HG03095 (cell line): ENCODE results near the gene ZNF324B.
A peak's percentile ranks its signal among the peaks of the same experiment; 100 is the strongest.
"Not testable (repeated sequence)": the region's sequence is repeated elsewhere in the genome, so short reads cannot be mapped to it uniquely, and the experiment has no call there.

Experiments
- ATAC-seq: cut with Tn5 transposase; IDR thresholded peaks from one replicate; pipeline ENCODE4 v1.9.1; 2021; ENCODE audit warnings: moderate library complexity; ENCODE audit not compliant: unreplicated experiment

Gene ZNF324B

DNA sequence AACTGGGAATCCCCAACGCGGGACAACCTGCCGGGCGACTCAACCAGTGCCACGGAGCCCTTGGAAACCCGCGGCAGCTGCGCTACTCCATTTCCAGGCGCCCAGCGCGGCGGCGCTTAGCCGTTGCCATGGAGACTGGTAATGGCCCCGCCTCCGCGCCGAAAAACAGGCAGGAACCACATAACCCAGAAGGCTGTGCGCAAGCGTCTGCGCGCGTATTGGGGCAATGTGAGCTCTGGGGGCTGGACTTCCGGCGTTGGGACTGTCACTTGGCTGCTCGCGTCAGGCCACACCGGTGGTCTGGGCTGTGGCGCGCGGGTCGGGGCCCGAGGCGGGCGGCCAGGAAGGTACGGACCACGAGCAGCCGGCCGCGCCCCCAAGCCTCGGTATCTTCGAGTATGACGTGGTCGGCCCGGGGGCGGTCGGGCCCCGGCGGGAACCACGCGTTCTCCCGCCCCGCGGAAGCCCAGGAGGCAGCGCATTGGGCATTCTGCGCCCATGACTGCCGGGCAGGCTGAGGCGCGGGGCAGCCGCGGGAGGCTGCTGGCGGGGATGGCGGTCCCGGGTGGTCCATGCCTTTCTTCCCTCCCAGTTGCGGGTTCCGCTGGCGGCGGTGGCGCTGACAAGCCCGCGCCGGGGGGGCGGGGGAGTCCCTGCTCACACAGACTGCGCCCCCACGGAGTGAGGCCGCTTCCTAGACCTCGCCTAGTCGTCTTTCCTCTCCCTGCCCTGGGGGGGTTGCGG is at the start of gene ZNF324B:
Gene ZNF324B, plus strand, starts transcription at position 265 of the 744 bp plus-strand sequence. CDS start 2,080 bp downstream, outside the sequence.
- peak; percentile 87 for ATAC-seq

DNA sequence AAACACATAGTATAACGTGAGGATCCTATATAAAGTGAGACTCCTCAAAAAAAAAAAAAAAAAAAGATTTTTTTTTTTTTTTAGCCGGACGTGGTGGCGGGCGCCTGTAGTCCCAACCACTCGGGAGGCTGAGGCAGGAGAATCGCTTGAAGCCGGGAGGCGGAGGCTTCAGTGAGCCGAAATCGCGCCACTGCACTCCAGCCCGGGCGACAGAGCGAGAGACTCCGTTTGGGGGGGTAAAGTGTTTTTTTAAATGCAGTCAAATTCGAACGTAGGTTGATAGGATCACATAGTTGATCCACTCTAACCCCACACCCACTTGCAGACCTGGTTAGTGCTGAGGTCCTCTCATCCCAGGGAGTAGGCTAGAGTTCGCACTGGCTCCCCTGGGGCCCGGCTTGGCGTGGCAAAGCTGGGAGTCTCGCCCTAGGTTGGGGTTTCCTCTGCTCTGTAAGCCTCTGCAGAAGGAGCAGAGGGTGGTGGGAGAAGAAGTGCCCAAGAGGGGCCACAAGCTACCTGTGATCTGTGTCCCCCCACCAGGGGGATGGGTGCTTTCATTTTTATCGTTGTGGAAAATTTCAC is 49.5 kb upstream of the ZNF324B start:
- ATAC-seq, result no peak

DNA sequence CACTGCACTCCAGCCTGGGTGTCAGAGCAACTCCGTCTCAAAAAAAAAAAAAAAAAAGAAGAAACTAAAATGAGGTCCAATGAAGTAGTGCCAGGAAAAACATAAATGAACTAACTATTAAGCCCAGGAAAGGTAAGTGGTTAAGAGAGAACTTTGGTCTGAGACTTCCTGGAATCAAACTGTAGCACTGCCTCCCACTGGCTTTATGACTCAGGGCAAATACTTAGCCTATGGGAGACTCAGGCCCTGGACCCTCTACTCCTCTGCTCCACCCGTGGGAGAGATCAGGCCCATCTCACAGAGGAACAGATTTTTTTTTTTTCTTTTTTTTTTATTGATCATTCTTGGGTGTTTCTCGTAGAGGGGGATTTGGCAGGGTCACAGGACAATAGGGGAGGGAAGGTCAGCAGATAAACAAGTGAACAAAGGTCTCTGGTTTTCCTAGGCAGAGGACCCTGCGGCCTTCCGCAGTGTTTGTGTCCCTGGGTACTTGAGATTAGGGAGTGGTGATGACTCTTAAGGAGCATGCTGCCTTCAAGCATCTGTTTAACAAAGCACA is 47.4 kb upstream of the ZNF324B start:
- not testable (repeated sequence) for ATAC-seq

DNA sequence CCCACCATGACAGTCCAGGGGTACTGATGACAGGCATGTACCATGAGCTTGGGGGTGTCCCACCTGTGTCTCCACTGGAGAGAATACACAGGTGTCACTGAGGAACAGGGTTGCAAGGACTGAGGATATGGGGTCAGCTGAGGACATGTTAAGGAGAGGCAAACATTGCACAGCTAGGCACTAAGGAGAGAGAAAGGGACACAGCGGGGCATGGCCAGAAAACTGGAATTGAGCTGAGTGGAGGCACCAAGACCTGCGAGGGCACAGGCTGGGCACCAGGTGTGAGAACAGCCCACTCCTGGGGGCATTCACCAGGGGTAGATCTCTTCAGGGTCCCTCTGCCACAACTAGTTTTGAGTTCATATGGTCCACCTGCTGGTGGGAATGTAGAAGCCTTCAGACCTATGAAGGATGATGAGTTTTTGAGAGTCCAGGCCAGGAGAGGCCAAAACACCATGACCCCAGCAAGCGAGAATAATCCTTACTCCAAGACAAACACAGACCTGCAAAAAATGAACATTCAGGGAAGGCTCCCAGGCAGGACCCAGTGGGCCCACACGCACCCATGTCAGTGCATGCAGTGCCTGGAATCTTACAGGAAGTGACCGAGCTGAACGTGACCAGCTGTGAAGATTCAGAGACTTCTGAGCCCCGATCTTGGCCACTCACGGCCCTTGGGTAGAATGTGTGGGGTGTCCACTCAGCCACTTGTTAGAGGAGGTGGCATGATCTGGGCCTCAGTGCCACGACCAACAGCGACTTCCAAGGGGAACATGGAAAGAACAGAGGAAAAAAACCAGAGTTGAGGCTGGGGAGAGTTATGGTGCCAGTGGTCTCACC is 44.4 kb upstream of the ZNF324B start:
- ATAC-seq, result no peak

DNA sequence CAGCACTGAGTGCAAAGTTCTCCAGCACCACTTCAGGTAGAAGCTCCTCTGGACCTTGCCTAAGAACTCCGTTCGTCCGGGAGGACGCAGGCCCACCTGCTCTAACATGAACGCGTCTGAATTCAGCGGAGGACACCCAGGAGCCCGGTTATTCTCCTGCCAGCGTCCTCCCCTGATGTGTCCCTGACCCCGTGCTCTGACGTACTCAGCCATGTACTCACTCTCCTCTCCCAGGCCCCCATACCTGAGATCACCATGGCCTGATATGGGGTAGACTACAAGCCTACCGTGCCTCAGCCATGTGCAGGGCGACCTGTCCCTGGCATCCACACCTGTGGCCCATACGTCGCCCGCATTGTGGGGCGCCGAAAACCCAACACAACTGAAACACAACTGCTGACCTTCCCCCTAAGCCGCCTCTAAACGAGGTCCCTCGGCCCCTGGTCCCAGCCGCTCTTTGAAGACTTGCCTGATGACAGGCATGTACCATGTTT is 43.7 kb upstream of the ZNF324B start:
- ATAC-seq, result no peak

DNA sequence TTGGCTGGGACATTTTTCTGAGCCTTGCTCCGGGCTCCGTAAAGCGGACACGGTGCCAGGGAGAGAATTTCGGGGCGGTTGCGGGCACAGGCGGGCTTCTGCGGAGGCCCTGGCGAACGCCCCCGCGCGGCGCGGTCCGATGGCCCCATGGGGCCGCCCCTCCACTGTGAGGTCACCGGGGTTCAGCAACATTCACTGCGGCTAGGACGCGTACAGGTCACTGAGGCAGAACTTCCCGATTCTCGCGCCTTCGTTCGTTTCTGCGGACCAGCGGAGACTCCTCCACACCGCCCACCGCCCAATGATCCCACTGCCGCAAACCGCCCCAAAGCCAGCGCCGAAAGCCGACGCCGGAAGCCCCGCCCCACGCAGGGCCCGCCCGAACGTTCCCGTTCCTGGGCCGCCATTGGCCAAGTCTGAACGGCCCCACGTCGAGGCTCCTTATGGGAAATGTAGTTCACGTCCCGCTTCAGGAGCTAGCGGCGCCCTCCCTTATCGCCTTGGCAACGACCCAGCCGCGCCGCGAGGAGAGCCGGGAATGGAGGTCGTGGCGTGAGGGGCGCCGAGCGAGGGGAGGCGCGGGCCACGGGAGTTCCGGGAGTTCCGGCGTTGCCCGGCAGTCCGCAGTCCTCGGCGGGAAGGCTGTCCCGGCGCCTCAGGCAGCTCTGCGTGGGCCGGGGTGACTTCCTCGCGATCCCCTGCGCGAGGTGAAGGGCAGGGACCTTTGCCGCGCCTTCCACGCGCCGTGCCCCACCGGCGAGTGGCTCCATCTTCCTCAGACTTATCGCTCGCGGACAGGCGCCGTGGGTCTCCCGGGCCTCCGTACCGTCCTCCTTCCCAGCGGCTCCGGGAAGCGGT is 43.0 kb upstream of the ZNF324B start, which contains the start of gene ZNF584:
Gene ZNF584, plus strand, starts transcription at position 498 of the 858 bp plus-strand sequence. CDS start 499 bp downstream, outside the sequence.
- ATAC-seq, result peak; percentile 79

DNA sequence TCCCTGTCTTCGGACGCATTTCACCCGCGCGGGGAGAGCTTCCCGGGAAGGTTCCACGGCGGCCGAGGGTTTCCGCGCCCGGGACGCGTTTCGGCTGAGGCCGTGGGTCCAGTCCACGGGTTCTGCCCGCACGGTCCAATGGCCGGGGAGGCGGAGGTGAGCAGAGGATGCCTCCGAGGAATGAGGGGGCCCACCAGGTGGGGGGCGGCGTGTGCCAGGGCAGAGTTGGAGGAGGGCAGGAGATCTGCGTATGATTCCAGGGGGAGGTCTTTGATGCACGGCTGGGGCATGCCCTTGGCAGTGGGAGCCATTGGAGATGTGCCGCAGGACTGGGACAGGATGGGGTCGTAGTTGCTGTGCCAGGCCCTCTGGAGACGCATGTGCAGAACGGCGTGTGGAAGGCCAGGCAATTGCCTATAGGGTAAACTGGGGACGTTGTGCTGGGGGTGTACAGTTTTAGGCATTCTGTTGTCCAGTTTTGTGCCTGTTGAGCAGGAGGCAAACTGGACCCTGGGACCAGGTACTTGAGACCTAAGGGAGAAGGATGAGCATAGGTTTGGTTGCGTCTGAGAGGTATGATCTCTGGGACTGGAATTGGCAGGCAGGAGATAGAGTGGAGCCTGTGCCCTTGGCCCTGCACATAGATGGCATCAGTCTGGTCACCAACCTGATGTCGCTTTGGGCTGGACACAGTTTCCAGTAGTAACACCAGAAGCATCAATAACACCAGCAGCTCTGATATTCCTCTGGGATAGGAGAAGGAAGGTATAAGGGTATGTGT is 42.2 kb upstream of the ZNF324B start:
- ATAC-seq, result peak; percentile 4

DNA sequence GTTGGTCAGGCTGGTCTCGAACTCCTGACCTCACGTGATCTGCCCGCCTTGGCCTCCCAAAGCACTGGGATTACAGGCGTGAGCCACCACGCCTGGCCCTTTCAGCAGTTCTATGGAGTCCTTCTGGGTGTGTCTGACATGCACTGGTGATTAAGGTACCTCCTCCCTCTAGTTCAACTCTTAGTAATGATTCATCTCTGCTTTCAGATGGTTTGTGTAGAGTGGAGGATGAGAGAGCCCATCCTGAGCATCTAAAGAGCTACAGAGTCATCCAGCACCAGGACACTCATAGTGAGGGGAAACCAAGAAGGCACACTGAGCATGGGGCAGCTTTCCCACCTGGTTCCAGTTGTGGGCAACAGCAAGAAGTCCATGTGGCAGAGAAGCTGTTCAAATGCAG is 34.8 kb upstream of the ZNF324B start:
- ATAC-seq, result no peak

DNA sequence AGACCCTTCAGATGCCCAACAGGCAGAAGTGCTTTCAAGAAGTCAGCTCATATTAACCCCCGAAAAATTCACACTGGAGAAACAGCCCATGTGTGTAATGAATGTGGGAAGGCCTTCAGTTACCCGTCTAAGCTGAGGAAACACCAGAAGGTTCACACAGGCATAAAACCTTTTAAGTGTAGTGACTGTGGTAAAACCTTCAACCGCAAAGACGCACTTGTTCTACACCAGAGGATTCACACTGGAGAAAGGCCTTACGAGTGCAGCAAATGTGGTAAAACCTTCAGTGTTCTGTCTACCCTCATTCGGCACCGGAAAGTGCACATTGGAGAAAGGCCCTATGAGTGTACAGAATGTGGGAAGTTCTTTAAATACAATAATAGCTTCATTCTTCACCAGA is 34.4 kb upstream of the ZNF324B start:
- no peak for ATAC-seq

DNA sequence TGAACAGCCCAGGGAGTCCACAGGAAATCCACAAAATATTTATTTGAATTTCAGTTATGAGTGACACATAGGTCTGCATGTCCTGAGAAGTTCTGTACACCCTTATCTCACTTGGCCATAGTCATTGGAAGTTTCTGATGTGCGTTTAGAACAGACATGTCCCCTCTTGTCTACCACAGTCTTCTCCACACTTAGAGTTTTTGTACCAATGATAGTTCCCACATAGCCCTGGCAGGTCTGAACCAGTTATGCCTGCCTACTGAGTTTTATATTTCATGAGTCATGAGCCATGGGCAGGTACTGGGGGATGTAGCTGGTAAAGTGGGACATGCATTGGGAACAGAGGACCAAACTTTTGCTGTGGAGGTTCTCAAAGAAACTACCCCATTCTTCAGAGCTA is 22.8 kb upstream of the ZNF324B start:
- ATAC-seq, result no peak

DNA sequence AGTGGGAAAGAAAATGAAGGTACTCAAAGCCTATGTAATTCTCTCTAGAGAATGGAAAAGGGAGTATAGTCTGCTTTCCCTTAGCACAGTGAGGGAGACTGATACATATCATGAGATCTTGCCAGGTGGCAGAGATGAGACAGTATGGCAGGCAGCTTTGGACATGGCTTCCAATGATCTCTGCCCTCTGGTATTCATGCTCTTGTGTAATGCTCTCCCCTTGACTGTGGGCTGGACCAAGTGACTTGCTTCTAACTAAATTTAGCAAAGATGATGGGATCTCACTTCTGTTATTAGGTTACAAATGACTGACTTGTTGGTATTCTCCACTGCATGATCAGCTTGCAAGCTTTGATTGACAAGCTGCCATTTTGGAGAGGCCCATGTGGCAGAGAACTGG is 21.7 kb upstream of the ZNF324B start:
- ATAC-seq, result no peak

DNA sequence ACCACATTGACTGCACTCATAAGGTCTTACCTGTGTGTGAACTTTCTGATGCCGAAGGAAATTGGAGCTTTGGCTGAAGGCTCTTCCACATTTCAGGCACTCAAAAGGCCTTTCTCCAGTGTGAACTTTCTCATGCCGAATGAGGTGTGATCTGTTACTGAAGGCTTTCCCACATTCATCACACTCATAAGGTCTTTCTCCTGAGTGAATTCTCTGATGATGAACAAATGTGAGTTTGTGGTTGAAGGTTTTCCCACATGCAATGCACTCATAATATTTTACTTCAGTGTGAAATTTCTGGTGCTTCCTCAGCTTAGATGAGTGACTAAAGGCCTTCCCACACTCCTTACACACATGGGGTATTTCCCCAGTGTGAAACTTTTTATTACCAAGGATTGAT is 17.2 kb upstream of the ZNF324B start:
- ATAC-seq, result no peak

DNA sequence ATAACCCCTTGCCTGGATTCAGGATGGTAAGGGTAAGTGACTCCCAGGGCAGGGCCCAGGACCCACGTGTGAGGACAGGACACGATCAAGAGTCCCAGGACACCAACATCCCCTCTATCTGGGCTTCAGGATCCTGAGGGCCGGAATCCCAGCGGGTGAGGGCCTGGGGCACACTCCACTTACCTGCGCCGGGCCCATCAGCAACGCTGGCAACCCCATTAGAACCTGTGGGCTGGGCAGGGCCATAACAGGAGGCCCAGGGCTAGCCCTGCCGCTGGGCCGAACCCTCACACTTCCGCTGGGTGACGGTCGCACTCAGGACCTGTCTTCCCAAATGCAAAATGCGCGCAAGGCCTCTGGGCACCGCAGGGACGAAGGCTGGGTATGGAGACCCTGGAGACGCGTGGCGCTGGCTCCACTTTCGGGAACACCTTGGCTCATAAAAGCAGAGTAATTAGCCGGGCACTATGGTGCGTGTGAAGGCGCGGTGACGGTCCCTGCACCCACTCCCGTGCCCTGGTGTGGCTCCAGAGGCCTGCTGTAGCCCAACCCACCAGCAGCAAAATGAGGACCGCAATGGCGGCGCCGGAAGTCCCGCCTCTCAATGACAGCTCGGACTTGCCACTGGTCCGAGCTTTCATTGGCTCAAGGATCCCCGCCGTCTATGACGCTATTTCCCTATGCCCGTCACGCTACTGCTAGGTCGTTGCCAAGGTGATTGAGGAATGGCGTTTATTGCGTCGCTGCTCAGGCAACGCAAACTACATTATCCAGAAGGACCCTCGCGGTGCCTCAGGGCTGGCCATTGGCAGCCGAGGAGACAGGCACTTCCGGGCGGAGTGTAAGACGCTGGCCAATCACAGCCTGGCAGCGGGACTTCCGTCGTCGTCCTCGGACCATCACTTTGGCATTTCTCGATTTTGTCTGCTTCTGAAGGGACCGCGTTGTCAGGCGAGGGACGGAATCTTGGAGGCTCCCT is 11.6 kb upstream of the ZNF324B start, which contains the start of gene ZNF132:
Gene ZNF132, minus strand, starts transcription at position 578 of the 979 bp plus-strand sequence. Its CDS starts 332 bp downstream, at position 246.
- peak; percentile 95 for ATAC-seq

DNA sequence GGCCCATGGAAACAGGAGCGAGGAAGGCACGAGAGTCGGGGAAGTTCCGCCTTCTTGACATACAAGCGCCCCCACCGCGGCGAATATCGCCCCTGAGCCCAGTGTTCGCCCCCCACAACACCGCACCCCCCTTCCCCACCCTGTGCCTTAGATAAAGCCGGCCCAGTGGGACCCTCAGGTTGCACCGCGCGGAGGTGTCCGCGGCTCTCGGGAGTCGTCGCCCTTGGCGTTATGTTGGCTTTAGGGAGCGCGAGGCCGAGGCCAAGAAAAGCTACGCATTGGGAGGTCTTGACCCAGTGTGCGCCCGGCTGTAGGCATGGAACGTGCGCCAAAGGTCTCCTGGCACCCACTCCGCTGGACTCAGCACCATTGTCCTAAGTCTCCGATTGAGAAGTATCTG is 10.9 kb upstream of the ZNF324B start:
- no peak for ATAC-seq

DNA sequence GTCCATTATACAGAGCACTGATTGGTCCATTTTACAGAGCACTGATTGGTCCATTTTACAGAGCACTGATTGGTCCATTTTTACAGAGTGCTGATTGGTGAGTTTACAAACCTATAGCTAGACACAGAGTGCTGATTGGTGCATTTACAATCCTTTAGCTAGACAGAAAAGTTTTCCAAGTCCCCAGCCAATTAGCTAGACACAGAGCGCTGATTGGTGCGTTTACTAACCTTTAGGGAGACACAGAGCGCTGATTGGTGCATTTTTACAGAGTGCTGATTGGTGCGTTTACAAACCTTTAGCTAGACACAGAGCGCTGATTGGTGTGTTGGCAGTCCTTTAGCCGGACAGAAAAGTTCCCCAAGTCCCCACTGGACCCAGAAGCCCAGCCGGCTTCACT is 8.4 kb upstream of the ZNF324B start:
- ATAC-seq, result not testable (repeated sequence)

DNA sequence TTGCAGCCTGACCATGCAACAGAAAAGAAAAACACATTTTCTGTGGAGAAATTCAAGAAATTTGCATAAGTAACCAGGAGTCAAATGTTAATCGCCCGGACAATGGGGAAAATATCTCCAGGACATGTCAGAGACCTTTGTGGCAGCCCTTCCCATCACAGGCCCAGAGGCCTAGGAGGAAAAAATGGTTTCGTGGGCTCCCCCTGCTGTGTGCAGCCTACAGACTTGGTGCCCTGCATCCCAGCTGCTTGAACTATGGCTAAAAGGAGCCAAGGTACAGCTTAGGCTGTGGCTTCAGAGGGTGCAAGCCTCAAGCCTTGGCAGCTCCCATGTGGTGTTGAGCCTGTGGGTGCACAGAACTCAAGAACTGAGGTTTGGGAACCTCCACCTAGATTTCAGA is 2.6 kb upstream of the ZNF324B start:
- not testable (repeated sequence) for ATAC-seq

DNA sequence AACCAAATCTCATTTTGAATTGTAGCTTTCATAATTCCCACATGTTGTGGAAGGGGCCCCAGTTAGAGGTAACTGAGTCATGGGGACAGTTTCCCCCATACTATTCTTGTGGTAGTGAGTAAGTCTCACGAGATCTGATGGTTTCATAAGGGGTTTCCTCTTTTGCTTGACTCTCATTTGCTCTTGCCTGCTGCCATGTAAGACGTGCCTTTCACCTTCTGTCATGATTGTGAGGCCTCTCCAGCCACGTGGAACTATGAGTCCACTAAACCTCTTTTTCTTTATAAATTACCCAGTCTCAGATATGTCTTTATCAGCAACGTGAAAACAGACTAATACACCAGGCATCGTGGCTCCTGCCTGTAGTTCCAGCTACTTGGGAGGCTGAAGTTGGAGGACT is 1.4 kb upstream of the ZNF324B start:
- ATAC-seq, result not testable (repeated sequence)

DNA sequence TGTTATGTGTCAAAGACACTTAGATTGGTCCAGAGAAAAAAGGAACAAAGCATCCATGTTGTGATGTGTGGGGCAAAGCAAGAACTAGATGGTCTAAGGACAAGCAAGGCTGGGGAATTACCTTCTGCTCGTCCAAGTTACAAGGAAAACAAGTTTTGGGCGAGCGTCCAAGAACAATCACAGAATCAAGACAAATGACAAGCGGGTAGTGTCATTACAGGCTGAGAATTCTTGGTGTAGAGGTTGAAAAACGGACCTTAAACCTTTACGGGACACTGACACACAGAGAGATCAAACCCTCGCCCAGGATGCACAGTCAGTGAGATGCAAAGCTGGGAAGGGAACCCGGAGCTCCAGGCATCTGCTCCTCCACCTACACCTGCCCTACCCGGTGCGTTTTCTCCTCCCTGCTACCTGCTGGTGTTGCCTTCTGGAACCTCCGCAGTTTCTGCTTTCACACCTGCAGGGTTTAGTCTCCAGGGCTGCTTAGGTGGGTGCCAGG is 515 bp upstream of the ZNF324B start:
- no peak for ATAC-seq
